GM21528 (cell line): ENCODE results near the gene CISTR.
"Not testable (repeated sequence)": the region's sequence is repeated elsewhere in the genome, so short reads cannot be mapped to it uniquely, and the experiment has no call there.

Source experiments
- ATAC-seq: cut with Tn5 transposase; IDR thresholded peaks from one replicate; pipeline ENCODE4 v1.9.1; 2021; ENCODE audit warnings: mild to moderate bottlenecking, moderate library complexity; ENCODE audit not compliant: unreplicated experiment, low FRiP score

CISTR gene

DNA sequence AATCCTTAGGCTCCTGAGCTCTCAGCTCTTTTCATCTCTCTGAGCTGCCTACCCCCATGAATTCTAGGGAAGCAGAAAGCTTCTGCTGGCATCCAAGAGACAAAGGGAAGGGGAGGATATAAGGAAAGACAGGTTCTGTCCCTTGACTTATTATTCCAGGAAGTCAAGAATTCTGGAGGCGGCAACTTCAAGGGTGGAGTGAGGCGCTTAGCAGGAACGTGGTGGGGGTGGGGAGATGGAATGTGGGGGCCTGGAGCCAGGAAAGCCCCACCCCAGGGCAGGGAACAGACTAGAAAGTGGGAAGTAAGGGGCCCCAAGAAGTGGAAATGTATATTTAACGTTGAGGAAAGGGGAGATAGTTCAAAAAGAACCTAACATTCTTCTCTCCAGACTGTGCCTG lies 26.0 kb downstream of the CISTR start:
- no peak for ATAC-seq

DNA sequence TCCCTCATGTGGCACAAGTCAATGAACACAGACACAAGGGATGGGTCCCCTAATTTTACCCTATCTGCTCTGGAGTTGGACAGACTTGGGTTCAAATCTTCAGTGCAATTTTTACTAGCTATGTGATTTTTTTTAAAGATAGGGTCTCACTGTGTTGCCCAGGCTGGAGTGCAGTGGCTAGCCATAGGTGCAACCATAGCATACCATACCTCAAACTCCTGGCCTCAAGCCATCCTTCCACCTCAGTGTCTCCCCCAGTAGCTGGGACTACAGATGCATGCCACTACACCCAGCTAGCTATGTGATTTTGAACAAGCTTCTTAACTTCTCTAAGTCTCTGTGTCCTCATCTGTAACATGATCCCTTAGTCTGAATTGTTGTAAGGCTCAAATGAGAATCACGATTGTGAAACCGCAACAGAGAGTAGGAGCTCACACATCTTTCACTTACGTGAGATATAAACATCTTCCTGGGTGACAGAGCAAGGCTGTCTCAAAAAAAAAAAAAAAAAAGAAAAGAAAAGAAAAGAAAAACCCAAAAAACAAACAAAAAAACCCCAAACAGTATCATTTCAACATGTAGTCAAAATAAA lies 29.2 kb downstream of the CISTR start:
- no peak for ATAC-seq

DNA sequence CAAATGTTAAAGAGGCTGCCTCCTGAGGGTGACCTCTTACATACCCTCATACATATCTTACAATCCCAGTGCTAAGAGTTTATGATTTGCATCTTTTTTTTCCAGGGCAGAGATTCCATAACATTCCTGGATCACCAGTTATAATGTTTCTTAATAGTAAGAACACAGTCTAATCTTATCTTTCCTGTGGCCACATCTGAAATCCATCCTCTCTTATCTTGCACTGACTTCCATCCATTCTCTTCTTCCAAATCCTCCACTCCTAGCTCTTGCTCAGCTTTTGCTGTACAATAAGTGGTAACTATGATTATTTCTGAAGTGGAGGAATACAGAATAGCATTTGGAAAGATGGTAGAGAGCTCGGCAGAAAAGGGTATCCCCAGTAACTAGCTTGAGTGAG lies 30.8 kb downstream of the CISTR start:
- no peak for ATAC-seq

DNA sequence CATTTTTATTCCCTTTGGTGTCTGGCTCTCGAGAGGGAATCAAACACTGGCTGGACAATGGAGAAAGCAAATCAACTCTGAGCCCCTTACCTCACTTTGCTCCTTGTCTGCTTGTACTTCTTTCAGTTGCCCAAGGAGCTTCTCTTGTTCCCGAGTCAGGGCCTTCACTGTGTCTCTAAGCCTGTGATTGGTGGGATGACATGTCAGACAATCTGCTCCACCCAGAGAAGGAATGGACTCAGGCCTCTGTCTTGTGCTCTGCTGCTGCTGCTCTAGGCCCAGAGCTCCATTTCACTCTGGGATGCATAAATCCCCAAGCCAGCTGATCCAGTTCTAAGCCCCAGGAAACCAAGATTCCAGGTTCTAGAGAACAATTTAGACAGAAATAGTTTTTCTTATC lies 32.1 kb downstream of the CISTR start:
- no peak for ATAC-seq

DNA sequence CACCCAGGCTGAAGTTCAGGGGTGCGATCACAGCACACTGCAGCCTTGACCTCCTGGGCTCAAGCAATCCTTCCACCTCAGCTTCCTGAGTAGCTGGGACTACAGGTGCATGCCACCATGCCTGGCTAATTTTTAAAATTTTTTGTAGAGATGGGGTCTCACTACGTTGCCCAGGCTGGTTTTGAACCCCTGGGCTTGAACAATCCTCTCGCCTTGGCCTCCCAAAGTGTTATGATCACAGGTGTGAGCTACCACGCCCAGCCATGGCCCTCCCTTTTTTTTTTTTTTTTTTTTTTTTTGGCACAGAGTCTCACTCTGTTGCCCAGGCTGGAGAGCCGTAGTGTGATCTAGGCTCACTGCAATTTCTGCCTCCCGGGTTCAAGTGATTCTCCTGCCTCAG lies 33.2 kb downstream of the CISTR start:
- not testable (repeated sequence) for ATAC-seq

DNA sequence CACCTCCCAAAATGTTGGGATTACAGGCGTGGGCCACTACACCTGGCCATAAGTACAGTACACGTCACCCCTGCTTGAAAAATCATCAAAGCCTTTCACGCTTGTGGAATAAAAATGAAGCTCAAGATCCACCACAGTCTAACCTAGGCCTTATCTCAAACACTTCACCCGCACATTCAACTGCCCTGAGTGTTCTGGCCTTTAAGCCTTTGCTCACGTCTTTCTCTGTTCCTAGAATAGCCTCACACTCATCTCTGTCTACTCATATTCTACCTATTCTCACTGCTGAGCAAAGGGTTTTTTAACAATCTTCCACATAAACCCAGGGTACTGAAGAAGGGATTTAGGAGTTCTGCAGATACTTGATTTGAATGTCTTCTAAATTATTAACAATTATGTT lies 34.5 kb downstream of the CISTR start:
- ATAC-seq, result no peak

DNA sequence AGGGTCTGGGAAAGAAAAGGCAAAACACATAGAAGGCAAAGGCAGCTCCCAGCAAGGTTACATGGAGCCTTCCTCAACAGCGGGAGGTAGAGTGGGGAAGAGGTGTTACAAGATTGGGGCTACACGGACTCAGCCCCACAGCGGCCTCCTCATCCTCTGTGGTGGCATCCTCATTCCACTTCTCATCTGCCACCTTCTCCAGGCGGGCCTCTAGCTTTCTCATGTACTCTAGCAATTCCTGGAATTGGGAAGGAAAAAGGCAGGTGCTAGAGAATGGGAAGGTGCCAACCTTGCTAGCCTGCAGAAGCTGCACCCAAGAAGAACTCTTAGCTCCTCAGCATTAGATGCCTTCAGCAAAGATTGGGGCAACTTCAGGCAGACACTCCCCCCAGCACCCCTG lies 37.8 kb downstream of the CISTR start:
- ATAC-seq, result no peak

DNA sequence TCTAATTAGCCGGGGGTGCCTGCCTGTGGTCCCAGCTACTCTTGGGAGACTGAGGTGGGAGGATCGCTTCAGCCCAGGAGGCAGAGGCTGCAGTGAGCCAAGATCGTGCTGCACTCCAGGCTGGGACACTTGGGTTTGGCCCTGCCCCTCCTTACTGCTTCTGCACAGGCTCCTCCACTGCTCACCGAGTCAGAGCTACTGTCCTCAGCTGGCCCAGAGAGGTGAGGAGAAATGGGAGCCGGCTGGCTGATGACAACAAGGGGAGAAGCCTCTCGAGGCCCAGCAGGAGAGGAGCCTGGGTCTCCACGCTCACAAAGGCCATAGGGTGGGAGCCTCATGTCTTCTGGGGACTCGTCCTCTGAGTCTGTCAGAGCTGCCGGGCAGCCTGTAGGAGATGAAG lies 38.3 kb downstream of the CISTR start:
- no peak for ATAC-seq

DNA sequence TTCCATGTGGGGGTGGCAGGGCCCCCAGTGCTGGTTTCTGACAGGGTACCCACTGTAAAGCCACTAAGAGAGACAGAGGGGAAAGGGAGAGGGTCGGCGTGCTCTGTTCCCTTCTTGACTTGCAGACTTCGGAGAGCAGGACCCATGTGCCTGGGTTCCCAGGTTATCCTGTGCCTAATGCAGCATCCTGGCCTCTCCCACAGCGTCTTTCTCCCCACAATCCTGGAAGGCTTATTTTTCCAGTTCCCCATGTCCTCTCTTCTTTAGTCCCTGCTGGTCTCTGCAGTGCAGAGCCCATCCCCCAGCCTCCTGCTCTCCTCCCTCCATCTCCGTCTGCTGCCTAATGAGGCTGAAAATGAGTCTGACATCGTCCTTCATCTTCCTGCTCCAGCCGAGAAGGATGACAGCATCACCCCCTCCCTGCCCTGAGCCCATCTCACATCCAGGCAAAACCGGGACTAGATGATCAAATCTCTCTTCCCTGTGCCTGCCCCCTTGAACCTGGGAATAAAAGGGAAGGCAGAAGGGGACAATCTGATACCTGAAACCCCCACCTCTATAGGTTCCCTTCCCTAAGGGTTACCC lies 39.6 kb downstream of the CISTR start:
- ATAC-seq, result no peak

DNA sequence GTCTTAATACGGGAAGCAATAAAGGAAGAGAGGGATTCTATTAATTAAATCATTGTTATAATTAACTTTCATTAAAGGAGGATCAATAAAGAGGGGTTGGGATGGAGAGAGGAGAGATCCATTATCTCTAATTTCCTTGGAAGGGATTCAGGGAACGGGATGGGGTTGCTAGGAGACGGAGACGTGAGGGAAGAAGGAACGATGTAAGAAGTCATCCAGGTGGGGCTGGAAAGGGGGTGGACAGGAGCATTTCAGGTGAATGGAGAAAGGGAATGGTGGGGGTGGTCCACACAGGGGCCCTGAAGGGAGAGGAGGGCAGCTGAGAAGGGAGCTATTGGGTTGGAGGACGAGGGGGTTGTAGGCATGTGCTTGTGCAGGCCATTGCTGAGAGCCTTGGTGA lies 41.7 kb downstream of the CISTR start:
- no peak for ATAC-seq

DNA sequence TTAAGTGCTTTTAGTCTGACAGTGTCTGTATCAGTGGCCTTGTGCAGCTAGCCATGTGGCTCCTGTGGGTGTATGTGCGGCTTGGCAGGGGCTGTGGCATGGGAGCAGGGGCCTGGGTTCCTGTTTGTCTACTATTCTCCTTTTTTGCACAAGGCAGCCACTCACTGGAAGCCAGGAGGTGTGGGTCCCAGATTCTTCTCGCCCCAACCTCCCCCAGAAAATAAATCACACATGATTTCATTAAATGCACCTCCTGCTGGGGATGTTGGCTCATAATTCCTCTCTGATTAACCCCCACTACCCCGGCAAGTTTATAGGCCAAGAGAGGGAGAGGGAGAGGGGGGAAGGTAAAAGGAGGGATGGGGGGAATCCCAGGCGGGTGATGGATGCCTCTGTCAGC lies 42.1 kb downstream of the CISTR start:
- ATAC-seq, result no peak

DNA sequence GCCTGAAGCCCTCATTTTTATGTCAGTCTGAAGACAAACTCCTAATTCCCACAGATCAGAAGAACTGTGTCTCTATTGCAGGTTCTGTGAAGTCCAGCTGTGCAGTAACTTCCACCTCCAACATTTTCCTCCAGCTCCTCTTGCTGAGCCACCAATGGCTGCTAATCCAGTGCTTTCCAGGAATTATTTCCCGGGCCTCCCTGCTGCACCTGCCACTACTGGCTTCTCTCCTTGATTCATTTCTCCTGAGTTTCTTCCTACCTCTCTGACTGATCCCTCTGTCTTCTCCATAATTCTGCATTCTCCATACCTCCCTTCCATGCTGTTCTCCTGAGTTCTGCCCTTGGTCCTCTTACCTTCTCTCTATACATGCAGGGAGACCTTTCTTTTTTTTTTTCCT lies 45.7 kb downstream of the CISTR start:
- no peak for ATAC-seq

DNA sequence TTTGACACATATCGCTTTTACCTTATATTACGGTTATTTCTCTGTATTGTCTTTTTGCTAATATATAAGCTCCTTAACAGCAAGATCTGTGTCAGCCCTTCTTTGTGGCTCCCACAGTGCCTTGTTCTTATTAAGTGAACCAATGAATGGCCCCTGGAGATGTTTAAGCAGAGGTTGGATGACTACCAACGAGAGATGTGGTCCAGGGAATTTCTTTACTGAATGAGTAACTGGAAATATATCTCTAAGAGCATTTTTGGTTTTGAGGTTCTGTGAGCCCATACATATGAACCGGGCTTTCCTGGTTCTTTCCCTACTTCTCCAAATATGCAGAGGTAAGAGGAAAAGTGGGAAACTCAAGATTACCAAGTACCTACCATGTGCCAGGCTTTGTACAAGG lies 48.0 kb downstream of the CISTR start:
- ATAC-seq, result no peak

DNA sequence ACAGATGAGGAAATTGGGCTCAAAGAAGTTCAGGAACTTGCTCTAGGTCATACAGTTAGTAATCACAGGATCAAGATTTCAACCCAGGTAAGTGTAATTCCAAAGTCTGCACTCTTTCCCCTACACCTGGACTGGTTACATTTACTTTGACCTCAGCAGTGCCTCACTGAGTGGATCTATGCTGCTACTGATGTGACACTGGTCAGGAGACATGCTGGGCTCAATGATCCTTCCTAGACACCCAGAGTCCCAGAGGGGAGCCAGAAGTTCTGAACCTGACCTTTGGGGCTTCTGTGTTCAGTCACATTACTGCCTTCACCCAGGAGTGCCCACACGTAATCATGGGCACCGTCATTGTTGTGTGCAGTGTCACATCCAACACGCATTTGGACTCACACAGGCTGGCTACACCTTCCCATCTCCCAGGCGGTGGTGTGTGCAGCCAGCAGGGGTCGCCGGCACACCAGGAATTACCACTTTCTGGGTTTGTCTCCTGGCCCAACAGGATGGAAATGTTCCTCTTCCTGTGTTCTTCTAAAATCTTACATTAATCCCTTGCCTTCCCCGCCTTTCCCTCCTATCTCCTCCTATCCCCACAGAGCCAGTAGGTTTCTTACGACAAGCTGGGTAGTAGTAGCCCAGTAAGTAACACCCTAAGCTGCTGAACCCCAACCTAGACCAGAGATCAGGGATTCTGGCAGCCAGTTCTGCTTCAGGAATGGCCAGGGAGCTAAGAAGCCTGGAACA lies 50.1 kb downstream of the CISTR start:
- no peak for ATAC-seq

DNA sequence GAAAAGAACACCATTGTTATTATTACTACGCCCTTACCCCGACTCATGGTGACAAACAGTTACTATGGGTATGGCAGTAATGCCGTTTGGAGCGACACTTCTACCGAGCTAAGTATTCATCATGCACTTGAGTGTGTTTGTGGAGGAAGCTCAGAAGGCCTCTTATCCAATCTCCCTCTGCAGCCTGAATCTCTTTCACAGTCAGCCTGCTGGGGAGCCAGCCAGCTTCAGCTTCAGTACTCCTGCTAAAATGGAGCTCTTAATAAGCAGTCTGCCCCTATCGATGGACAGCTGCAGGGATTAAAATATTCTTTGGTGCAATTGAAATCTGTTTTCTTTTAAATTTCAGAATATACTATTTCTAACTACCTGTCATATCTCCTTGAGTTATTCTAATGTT lies 51.2 kb downstream of the CISTR start:
- no peak for ATAC-seq

DNA sequence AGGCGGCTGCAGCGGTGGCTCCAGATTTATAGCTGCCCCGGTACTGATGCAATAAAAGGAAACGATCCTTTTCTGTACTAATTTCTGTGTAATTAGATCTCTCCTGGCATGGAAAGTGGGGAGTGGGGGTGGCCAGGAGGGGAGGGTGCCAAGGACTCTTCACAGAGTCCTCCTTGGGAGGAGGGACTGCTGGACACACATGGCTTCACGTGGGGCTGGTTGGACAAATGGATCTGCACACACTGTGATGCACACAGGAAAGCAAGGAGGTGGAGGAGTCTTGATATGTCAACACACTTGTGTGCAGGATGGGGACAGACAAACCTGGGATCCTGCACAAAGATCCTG lies 52.1 kb downstream of the CISTR start:
- ATAC-seq, result no peak

DNA sequence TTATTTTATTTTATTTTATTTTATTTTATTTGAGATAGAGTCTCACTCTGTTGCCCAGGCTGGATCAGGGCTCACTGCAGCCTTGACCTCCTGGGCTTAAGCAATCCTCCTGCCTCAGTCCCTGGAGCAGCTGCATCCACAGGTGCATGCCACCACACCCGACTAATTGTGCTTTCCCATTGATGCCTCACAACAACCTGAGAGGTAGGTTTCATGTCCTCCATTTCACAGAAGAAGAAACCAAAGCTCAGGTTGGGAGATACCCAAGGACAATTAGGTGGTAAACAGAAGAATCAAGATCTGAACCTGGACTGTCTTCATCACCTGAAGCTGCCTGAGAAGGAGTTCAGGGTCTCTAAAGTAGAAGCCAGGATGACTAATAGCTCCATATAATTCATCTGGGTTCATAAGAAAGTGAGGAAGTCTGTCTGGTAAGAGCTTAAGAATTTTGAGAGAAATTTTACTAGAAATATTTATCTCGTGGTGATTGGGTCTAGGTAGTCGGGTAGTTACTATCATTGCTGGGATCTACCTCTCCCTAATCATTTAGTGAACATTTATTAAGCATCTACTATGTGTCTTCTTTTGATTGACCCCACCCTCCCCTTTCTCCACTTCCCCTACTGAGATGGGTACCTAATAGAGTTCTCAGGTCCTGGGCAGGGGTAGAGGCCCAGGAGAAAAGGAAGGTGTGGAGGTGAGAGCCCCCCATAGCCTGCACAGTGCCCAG lies 52.7 kb downstream of the CISTR start:
- no peak for ATAC-seq

DNA sequence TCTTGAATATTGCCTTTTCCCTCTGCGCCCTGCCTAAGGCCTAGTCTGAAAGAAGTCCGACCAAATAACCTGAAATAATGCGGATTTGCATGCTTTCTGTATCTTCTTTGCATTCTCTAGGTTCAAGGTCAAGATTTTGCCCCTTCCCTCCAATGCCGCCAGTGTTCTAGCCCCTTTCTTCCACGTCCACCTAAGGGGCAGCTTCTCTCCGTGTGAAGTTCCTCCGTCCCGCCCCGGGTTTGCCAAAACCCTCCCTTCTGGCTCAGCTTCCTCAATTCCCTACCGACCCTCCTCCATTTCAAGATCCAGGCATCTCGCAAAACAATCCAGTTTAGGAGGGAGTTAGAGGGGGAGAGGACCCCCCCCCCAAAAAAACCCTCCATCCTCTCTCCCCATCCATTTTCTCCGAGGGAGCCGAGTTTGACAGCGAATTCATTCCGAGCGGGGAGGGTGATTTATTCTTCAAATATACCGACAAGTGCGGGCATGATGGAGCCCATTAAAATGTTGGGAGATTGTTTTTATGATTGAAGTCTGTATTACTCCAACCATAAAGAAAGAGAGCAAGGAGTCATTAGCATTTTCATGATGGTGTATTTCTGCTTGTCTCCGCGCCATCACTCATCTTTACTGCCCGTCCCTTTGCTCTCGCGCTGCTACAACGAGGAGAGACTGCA lies 55.0 kb downstream of the CISTR start:
- no peak for ATAC-seq
